Neural progenitor cell (in vitro differentiated cells): Measurements from ENCODE around the gene CCDC188.

Source experiments
- EZH2 ChIP-seq: fragments of 200-600 bp; sonication (generic); IDR thresholded peaks from 2 replicates; pipeline ENCODE4 v1.6.1; 2017; ENCODE audit warnings: antibody characterized with exemption, mild to moderate bottlenecking, moderate library complexity
- TF ChIP-seq, protein P1 (sequence below): fragments of 200-600 bp; sonication (generic); IDR thresholded peaks from 2 replicates; pipeline ENCODE4 v1.5.1; 2017; ENCODE audit warnings: antibody characterized with exemption, mild to moderate bottlenecking

DNA sequence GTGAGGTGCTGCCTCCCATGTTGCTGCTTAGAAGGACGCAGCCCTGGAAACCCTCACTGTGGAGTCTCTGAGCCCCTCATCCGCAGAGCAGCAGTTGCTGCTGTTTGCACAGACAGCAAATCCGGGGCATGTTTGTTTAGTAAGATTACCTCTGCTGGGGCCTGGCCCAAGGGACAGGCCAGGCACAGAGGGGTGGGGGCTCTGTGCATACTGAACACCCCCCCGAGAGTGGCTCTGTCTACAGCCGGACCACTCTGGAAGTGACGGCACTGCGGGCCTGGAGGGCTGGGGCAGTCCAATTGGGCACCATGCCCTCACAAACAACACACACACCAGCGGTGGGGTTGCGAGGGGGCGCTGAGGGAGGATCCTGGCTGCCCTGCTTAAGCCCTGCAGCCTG is 22.9 kb upstream of the CCDC188 start:
- TF ChIP-seq EZH2 = no peak
- TF ChIP-seq, protein P1, sequence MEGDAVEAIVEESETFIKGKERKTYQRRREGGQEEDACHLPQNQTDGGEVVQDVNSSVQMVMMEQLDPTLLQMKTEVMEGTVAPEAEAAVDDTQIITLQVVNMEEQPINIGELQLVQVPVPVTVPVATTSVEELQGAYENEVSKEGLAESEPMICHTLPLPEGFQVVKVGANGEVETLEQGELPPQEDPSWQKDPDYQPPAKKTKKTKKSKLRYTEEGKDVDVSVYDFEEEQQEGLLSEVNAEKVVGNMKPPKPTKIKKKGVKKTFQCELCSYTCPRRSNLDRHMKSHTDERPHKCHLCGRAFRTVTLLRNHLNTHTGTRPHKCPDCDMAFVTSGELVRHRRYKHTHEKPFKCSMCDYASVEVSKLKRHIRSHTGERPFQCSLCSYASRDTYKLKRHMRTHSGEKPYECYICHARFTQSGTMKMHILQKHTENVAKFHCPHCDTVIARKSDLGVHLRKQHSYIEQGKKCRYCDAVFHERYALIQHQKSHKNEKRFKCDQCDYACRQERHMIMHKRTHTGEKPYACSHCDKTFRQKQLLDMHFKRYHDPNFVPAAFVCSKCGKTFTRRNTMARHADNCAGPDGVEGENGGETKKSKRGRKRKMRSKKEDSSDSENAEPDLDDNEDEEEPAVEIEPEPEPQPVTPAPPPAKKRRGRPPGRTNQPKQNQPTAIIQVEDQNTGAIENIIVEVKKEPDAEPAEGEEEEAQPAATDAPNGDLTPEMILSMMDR = no peak
